HK-2 (cell line): ENCODE measurements around the gene TPSG1.
"Not testable (repeated sequence)": the region's sequence is repeated elsewhere in the genome, so short reads cannot be mapped to it uniquely, and the experiment has no call there.

Experiments
- DNase-seq: peaks from one replicate; pipeline ENCODE4 v3.0.0-alpha.2; 2018; ENCODE audit not compliant: unreplicated experiment

TPSG1 gene

GRCh38 chr16:1215574-1216295 is 9.3 kb downstream of the TPSG1 start:
- no peak for DNase-seq

DNA sequence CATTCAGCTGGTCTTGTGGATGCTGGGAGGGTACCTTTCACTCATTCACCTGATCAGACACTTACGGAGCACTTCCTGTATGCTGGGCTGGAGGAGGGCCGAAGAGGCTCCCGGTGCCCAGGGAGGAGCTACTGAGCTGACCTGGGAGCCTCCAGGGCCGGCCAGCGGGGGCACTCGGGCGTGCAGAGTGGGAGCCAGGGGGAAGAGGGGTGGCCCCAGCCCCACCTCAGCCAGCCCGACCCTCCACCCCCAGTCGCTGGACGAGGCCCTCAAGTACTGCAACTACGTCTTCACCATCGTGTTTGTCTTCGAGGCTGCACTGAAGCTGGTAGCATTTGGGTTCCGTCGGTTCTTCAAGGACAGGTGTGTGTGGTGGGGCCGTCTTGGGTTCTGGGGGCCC is 10.3 kb downstream of the TPSG1 start:
- no peak for DNase-seq

DNA sequence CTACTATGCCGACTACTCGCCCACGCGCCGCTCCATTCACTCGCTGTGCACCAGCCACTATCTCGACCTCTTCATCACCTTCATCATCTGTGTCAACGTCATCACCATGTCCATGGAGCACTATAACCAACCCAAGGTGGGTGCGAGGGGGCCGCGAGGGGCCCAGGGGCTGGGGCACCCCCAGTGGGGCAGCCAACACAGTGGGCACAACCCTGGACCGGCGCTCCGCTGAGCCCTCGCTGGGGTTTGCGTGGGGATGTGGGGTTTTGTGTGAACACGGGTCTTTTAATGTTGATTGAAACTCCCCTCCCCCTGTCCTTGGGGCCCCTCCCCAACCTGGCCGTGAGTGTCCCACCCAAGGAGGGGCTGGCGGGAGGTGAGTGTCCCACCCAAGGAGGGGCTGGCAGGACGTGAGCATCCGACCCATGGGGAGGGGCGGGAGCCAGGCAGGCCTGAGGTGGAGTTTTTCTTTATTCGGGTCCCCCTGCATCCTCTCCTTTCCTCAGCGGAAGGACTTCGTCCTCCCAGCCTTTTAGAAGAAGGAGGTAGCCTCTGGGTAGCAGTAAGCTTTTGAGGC is 11.2 kb downstream of the TPSG1 start:
- DNase-seq: no peak

DNA sequence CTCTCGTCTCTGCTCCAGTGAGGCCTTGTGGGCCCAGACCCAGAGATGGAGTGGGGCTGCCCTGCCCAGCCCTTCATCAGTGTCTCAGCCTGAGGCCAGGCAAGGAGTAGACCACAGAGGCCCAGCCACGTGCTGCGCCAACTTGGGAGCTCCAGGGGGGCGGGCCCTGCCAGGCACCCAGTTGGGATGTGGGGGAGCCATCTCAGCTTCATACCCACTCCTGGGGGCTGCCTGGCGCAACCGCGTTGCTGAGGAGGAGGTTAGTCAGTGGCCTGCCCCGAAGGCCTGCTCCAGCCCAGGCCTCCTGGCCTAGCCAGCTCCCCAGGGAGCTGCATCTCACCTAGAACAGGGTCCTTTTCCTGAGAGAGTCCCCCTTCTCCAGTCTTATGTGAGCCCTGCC is 11.8 kb downstream of the TPSG1 start:
- DNase-seq: no peak

GRCh38 chr16:1212616-1213194 is 12.4 kb downstream of the TPSG1 start:
- DNase-seq: no peak

GRCh38 chr16:1211451-1212268 is 13.4 kb downstream of the TPSG1 start:
- no peak for DNase-seq

- DNase-seq: no peak
Observed at GRCh38 chr16:1210461-1210860, 14.6 kb downstream of the TPSG1 start.

DNA sequence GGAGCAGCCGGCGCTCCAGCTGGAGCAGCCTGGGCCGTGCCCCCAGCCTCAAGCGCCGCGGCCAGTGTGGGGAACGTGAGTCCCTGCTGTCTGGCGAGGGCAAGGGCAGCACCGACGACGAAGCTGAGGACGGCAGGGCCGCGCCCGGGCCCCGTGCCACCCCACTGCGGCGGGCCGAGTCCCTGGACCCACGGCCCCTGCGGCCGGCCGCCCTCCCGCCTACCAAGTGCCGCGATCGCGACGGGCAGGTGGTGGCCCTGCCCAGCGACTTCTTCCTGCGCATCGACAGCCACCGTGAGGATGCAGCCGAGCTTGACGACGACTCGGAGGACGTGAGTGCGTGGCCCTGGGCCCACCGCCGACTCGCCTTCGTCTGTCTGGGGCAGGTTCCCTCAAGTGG is 16.0 kb downstream of the TPSG1 start:
- no peak for DNase-seq

DNA sequence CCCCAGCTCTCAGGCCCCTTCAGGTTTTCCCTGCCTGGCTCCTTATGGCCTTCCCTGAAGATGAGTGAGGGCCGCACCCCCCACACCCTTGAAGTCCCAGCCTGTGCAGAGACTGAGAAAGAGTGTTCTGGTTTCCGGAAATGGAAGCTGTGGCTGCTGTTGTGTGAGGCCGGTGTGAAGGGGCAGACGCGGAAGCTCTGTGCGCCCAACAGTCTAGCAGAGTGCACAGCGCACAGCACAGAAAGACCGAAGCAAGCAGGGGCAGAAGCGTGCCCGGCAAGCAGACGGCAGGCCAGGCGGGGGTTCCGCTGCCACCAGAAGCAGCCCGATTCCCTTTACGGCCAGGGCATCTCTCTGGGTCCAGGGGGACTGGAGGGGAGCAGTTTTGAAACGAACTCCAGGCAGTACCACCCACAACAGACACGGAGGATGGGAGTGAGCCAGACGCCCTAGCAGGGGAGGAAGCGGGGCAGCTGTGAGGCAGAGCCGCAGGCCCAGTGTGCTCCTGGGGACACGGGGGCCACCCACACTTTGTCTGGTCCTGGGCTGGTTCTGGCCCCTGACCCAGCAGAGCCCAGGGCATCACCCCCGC is 16.7 kb downstream of the TPSG1 start:
- no peak for DNase-seq

- DNase-seq: no peak
Observed at GRCh38 chr16:1206786-1207185, 18.3 kb downstream of the TPSG1 start.

DNA sequence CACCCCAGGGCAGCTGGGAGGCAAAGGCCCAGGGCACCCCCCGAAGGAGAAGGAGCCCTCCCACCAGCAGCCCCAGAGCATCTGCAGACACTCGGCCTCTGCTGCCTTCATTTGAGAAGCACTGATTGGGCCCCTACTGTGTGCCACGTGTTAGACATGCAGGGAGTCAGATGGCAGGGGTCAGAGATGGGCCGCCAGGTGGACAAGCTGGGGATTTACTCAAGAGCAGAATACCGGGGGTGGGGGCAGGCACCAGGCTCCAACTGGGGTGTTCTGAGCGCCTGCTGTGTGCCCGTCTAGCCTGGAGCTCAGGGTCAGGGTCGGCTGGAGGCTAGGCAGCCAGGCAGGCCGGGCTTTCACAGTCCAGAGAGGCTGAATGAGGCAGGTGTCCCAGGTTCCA is 18.7 kb downstream of the TPSG1 start:
- DNase-seq: no peak

DNA sequence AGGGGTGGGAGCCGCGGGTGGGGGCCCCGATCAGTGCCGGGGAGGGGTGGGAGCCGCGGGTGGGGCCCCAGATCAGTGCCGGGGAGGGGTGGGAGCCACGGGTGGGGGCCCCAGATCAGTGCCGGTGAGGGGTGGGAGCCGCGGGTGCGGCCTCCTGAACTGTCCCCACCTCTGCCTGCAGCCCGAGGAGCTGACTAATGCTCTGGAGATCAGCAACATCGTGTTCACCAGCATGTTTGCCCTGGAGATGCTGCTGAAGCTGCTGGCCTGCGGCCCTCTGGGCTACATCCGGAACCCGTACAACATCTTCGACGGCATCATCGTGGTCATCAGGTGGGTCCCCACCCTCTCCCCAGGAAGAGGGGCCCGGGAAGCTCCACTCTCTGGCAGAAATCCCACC is 20.1 kb downstream of the TPSG1 start:
- no peak for DNase-seq

DNA sequence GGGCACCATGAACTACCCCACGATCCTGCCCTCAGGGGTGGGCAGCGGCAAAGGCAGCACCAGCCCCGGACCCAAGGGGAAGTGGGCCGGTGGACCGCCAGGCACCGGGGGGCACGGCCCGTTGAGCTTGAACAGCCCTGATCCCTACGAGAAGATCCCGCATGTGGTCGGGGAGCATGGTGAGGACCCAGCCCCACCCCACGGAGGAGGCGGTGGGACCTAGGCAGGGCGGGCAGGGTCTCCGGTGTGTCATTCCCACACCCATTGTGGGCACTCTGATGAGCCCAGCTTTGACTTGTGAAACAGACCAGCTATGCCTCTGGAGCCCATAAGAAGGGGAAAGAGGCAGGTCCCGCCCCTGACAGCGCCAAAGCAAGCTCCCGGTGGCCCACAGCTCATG is 22.8 kb downstream of the TPSG1 start:
- DNase-seq: no peak

- DNase-seq: no peak
Observed at GRCh38 chr16:1201444-1201843, 23.6 kb downstream of the TPSG1 start.

GRCh38 chr16:1200014-1200627 is 24.9 kb downstream of the TPSG1 start:
- no peak for DNase-seq

DNA sequence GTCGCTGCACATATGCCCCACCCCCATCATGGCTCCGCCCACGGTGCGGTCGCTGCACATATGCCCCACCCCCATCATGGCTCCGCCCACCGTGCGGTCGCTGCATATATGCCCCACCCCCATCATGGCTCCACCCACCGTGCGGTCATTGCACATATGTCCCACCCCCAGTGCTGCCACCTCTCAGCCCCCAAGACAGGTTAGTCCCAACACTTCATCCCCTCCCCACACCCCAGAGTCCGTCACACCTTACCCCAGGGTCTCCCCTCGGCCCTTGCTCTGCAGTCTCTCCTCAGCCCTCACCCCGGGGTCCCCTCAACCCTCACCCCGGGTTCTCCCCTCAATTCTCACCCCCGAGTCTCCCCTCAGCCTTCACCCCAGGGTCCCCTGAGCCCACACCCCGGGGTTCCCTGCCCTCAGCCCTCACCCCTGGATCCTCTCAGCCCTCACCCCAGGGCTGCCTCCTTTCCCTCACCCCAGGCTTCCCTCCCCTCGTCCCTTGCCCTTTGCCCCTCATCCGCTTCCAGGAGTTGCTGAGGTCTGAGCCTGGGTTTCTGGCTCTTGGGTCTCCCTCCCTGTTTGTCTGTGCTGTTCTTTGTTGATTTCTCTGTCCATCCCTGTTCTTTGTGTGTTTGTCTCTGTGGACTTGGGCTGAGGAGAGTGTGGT is 25.6 kb downstream of the TPSG1 start:
- DNase-seq: no peak

GRCh38 chr16:1198671-1199346 is 26.3 kb downstream of the TPSG1 start:
- not testable (repeated sequence) for DNase-seq

DNA sequence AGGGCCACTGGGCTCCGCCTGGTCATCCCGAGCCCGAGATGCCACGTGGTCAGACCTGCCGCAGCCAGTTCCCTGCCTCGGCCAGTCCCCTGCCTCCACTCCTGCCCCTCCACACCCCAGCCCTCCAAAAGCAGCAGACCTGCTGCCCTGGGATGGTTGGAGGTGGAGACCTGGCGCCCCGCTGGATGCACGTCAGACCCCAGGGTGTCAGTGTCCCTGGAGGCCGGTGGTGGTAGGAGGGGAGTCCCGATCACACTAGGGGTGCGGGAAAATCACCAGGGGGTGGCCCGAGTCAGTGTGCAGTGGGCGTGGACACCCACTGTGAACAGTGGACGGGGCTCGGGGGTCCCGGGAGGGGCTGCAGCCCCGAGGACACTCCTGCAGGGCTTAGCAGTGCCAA is 26.9 kb downstream of the TPSG1 start:
- no peak for DNase-seq

GRCh38 chr16:1197237-1197866 is 27.7 kb downstream of the TPSG1 start:
- DNase-seq: no peak

DNA sequence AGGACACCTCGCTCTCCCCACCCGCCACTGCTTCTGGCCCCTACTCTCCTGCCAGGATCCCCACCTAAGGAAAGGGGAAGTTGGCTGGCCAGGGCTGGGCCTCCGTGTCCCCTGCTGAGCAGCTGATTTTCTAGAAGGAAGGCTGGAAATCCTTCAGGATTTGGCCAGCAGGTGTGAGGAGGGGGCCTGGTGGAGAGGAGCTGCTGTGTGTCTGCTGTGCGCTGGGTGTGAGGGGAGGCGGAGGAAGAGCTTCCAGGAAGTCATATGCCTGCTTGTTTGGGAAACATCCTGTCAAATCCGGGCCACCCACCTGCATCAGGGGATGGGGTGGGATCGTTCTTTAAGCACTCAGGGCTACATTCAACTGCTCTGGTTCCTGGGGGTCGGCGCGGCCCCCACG is 28.6 kb downstream of the TPSG1 start:
- no peak for DNase-seq

GRCh38 chr16:1195393-1195666 is 29.7 kb downstream of the TPSG1 start:
- DNase-seq: no peak
